Measurements from ENCODE around the gene RNASEH1. TPM values are rescaled to one million over a fixed set of nuclear protein-coding genes. Genes with fewer than 3 reads are reported as not detected.

The RNASEH1 gene
- total RNA-seq, 1 donor from 2014 or later, result 26.8 TPM

GRCh38 chr2:3598912-3599854, 41.0 kb upstream of the RNASEH1 start:
- H3K4me1 Mint-ChIP-seq, result peaks cover 26% of the 10 kb centered on the region
- Histone ChIP-seq H3K9me3 (ENCODE audit: low read depth) (no peaks in the 10 kb centered on the region), H3K27ac (no peak overlapping the region), H2AFZ (replicated peaks) (no peak overlapping the region), H3K4me2 (no peak overlapping the region), H3F3A (ENCODE audit: low read depth) (no peaks in the 10 kb centered on the region), H3K9ac (no peak overlapping the region), H3K36me3 (no peaks in the 10 kb centered on the region), H4K20me1 (ENCODE audit: low read depth) (no peaks in the 10 kb centered on the region), H3K4me1 (no peaks in the 10 kb centered on the region), H3K4me3 (no peak overlapping the region), H3K27me3 (peaks cover 14% of the 10 kb centered on the region), H3K79me2 (ENCODE audit: low read depth) (no peaks in the 10 kb centered on the region)
- DNase-seq (ENCODE audit: low spot score), result no peak
- H3K36me3 Mint-ChIP-seq, result no peaks in the 10 kb centered on the region
- H3K4me3 Mint-ChIP-seq, result no peak overlapping the region
- no peak for TF ChIP-seq EZH2 (IDR thresholded peaks at IDR 0.05)
- peaks cover 12% of the 10 kb centered on the region for H3K27me3 Mint-ChIP-seq (ENCODE audit: insufficient read depth, low read depth)
- H3K27ac Mint-ChIP-seq, result no peak overlapping the region
- peaks cover 2% of the 10 kb centered on the region for H3K9me3 Mint-ChIP-seq

- peak overlapping the region; percentile 44 for H3K27ac Mint-ChIP-seq
- no peak overlapping the region for H3K4me2 ChIP-seq
- H3K36me3 ChIP-seq, result no peaks in the 10 kb centered on the region
- H3K9me3 ChIP-seq (ENCODE audit: low read depth), result no peaks in the 10 kb centered on the region
- peaks cover 10% of the 10 kb centered on the region for H3K27me3 Mint-ChIP-seq (ENCODE audit: insufficient read depth, low read depth)
- H4K20me1 ChIP-seq (ENCODE audit: low read depth), result no peaks in the 10 kb centered on the region
- no peak overlapping the region for H3K4me3 Mint-ChIP-seq
- no peaks in the 10 kb centered on the region for H3K36me3 Mint-ChIP-seq
- H3K27ac ChIP-seq, result no peak overlapping the region
- H3K79me2 ChIP-seq (ENCODE audit: low read depth), result no peaks in the 10 kb centered on the region
- no peak overlapping the region for H3K4me3 ChIP-seq
- no peak overlapping the region for H2AFZ ChIP-seq (replicated peaks)
- DNase-seq (ENCODE audit: low spot score), result no peak
- H3K9me3 Mint-ChIP-seq, result peaks cover 4% of the 10 kb centered on the region
- no peak overlapping the region for H3K9ac ChIP-seq
- no peak for TF ChIP-seq EZH2 (IDR thresholded peaks at IDR 0.05)
- TF ChIP-seq EZH2phosphoT487 (IDR thresholded peaks at IDR 0.05), result no peak
- TF ChIP-seq, protein P1, sequence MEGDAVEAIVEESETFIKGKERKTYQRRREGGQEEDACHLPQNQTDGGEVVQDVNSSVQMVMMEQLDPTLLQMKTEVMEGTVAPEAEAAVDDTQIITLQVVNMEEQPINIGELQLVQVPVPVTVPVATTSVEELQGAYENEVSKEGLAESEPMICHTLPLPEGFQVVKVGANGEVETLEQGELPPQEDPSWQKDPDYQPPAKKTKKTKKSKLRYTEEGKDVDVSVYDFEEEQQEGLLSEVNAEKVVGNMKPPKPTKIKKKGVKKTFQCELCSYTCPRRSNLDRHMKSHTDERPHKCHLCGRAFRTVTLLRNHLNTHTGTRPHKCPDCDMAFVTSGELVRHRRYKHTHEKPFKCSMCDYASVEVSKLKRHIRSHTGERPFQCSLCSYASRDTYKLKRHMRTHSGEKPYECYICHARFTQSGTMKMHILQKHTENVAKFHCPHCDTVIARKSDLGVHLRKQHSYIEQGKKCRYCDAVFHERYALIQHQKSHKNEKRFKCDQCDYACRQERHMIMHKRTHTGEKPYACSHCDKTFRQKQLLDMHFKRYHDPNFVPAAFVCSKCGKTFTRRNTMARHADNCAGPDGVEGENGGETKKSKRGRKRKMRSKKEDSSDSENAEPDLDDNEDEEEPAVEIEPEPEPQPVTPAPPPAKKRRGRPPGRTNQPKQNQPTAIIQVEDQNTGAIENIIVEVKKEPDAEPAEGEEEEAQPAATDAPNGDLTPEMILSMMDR (IDR thresholded peaks at IDR 0.05), result no peak
- no peaks in the 10 kb centered on the region for H3K4me1 ChIP-seq
- peaks cover 26% of the 10 kb centered on the region for H3K4me1 Mint-ChIP-seq
- no peaks in the 10 kb centered on the region for H3F3A ChIP-seq (ENCODE audit: low read depth)
- peaks cover 14% of the 10 kb centered on the region for H3K27me3 ChIP-seq
Measured at GRCh38 chr2:3598197-3598910, 40.2 kb upstream of the RNASEH1 start.

DNA sequence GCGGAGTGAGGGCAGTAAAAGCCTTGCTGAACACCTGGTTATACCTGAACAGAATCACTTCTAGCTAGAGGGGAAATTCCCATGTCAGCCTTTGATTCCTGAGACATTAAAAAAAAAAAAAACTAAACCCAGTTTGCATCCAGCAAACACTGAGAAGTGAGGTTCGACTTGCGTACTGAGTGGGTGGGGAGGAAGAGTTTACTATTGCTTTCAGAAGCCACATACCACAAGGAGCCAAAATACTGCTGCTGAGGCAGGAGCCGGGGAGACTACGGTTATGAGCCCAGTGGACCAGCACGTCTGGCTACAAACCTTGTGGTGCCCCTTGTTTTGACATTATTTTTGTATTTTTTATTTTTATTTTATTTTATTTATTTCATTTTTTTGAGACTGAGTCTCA, 39.4 kb upstream of the RNASEH1 start:
- Histone ChIP-seq H3K4me3 (no peak overlapping the region), H3K9ac (no peak overlapping the region), H3F3A (ENCODE audit: low read depth) (no peaks in the 10 kb centered on the region), H3K27me3 (peaks cover 14% of the 10 kb centered on the region), H3K4me1 (no peaks in the 10 kb centered on the region), H3K9me3 (ENCODE audit: low read depth) (no peaks in the 10 kb centered on the region), H3K27ac (no peak overlapping the region), H2AFZ (replicated peaks) (no peak overlapping the region), H3K79me2 (ENCODE audit: low read depth) (no peaks in the 10 kb centered on the region), H3K4me2 (no peak overlapping the region), H3K36me3 (no peaks in the 10 kb centered on the region), H4K20me1 (ENCODE audit: low read depth) (no peaks in the 10 kb centered on the region)
- peaks cover 26% of the 10 kb centered on the region for H3K4me1 Mint-ChIP-seq
- H3K4me3 Mint-ChIP-seq, result no peak overlapping the region
- H3K9me3 Mint-ChIP-seq, result peaks cover 7% of the 10 kb centered on the region
- peak overlapping the region; percentile 24 for H3K27ac Mint-ChIP-seq
- H3K27me3 Mint-ChIP-seq (ENCODE audit: insufficient read depth, low read depth), result peaks cover 9% of the 10 kb centered on the region
- TF ChIP-seq EZH2 (IDR thresholded peaks at IDR 0.05) (no peak), EZH2phosphoT487 (IDR thresholded peaks at IDR 0.05) (no peak)
- TF ChIP-seq, protein P1 (IDR thresholded peaks at IDR 0.05), result no peak
- no peak for DNase-seq (ENCODE audit: low spot score)
- H3K36me3 Mint-ChIP-seq, result peaks cover 4% of the 10 kb centered on the region
